Transverse colon (tissue), 4 donors: Measurements from ENCODE around the gene LRRC61.

Experiments
- EP300 ChIP-seq: sonication (generic); formaldehyde crosslinking; IDR thresholded peaks from one replicate; pipeline ENCODE4 v1.6.1; 2017; ENCODE audit warnings: antibody characterized with exemption, low read depth
- POLR2A ChIP-seq: fragments of 450-650 bp; IDR thresholded peaks from one replicate; pipeline ENCODE4 v1.6.1; 2016; ENCODE audit warnings: antibody characterized with exemption, mild to moderate bottlenecking, moderate library complexity
- POLR2AphosphoS5 ChIP-seq, 3 donors: sonication (generic); formaldehyde crosslinking; IDR thresholded peaks; one replicate each; pipeline ENCODE4 v1.6.1; 2016; ENCODE audit warnings: antibody characterized with exemption in 3 of 3
- TF ChIP-seq, protein P1 (sequence below), 5 experiments: fragments of 200-600 bp in 3 of 5; fragments of 450-650 bp in 2 of 5; sonication (generic) in 3 of 5; IDR thresholded peaks; 1 replicate in 2 of 5; 2 replicates in 3 of 5; pipeline ENCODE4 v1.5.1; 2016 to 2017; ENCODE audit warnings: antibody characterized with exemption in 5 of 5, inconsistent platforms in 3 of 5, mild to moderate bottlenecking in 2 of 5, moderate library complexity in 1 of 5

DNA sequence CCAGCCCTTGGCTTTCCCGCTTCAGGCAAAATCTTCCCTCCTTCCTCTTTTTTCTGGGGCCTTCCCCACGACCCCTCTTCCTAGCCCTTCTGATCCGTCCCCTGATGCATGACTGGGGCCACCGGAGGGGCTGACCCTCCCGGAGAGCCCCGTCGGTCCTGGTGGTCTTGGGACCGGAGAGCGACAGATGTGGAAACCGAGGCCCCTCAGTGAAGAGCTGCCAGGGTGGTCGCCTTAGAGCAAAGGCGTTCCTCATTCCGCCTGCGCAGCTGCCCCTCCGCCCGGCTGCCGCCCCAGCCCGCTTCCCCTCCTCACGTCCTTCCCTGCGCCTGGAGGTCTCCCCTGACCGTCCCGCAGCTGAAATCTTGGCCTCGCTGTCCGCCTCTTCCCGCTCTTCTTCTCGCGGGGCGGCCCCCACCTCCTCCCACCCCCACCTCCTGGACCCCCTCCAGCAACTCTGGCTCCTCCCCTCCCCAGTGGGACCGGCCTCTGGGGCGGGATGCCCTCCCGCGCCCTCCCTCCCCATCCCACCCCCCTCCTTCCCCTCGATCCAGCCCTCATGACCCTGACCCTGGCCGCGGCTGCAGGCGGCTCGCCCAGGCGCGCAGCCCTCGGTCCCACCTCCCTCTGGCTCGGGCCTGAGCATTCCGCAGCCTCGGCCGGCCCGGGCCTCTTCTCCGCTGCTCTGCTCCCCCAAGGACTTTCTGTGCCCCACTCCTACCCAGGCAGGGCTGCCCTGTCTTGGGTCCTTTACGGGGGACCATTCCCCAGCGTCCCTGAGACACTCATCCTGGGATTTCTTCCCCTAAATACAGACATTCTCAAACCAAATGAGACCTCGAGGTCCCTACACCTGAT is 18.3 kb downstream of the LRRC61 start, which contains the start of gene RARRES2:
- TF ChIP-seq POLR2AphosphoS5 (IDR thresholded peaks at IDR 0.05), result peak in 1 of 3 donors; percentile 10
- TF ChIP-seq, protein P1, sequence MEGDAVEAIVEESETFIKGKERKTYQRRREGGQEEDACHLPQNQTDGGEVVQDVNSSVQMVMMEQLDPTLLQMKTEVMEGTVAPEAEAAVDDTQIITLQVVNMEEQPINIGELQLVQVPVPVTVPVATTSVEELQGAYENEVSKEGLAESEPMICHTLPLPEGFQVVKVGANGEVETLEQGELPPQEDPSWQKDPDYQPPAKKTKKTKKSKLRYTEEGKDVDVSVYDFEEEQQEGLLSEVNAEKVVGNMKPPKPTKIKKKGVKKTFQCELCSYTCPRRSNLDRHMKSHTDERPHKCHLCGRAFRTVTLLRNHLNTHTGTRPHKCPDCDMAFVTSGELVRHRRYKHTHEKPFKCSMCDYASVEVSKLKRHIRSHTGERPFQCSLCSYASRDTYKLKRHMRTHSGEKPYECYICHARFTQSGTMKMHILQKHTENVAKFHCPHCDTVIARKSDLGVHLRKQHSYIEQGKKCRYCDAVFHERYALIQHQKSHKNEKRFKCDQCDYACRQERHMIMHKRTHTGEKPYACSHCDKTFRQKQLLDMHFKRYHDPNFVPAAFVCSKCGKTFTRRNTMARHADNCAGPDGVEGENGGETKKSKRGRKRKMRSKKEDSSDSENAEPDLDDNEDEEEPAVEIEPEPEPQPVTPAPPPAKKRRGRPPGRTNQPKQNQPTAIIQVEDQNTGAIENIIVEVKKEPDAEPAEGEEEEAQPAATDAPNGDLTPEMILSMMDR (IDR thresholded peaks at IDR 0.05), result no peak
- TF ChIP-seq POLR2A, result no peak
- TF ChIP-seq EP300, result no peak
